Body of pancreas (tissue), 4 donors: ENCODE measurements around the gene SLC40A1. TPM values are rescaled to one million over a fixed set of nuclear protein-coding genes. Genes with fewer than 3 reads are reported as not detected.

Experiments
- ATAC-seq: fragments of 150-250 bp; one replicate; pipeline ENCODE4 v1.9.1; 2016
- DNase-seq, 4 donors: peaks; one replicate each; pipeline ENCODE4 v3.0.0-alpha.2; 2019
- H3K27ac ChIP-seq, 4 donors: fragments of 200-600 bp; sonication (generic); 1 replicate in 3 of 4; 2 replicates in 1 of 4; pipeline versions ENCODE4 v1.5.1 to v1.6.1; 2016 to 2019; ENCODE audit warnings: mild to moderate bottlenecking in 1 of 4, mixed read lengths in 1 of 4, moderate library complexity in 1 of 4
- H3K27me3 ChIP-seq, 2 donors: fragments of 200-600 bp; sonication (generic); one replicate each; pipeline ENCODE4 v1.6.0; 2016; ENCODE audit warnings: mild to moderate bottlenecking in 1 of 2
- H3K36me3 ChIP-seq, 2 donors: fragments of 200-600 bp; sonication (generic); replicated peaks in 1 of 2; 2 replicates each; pipeline ENCODE4 v1.5.1; 2016; ENCODE audit warnings: low read depth in 2 of 2; ENCODE audit not compliant: insufficient read depth in 1 of 2
- H3K4me1 ChIP-seq: fragments of 200-600 bp; sonication (generic); one replicate; pipeline ENCODE4 v1.6.0; 2016
- H3K4me3 ChIP-seq, 2 donors: fragments of 200-600 bp; sonication (generic); 1 replicate in 1 of 2; 2 replicates in 1 of 2; pipeline ENCODE4 v1.5.1; 2016 to 2019
- H3K9me3 ChIP-seq, 3 donors: fragments of 200-600 bp; sonication (generic); 1 replicate in 2 of 3; 2 replicates in 1 of 3; pipeline ENCODE4 v1.5.1; 2016
- CTCF ChIP-seq, 7 experiments: fragments of 450-650 bp in 4 of 7; fragments of 200-600 bp in 3 of 7; sonication (generic) in 3 of 7; IDR thresholded peaks; one replicate each; pipeline ENCODE4 v1.5.1; 2016 to 2019; ENCODE audit warnings: antibody characterized with exemption in 7 of 7
- POLR2A ChIP-seq, 3 donors: fragments of 450-650 bp; IDR thresholded peaks; one replicate each; pipeline ENCODE4 v1.6.1; 2016; ENCODE audit warnings: antibody characterized with exemption in 3 of 3, mild to moderate bottlenecking in 2 of 3
- WGBS, 2 donors: methylation state at CpG; one replicate each; pipeline ENCODE4 v1.1.5; 2017; 5-methylcytosine and 5-hydroxymethylcytosine counted together
- intact Hi-C: fragments of 100-400 bp; cut with DNase I; formaldehyde crosslinking; loops from one replicate; pipeline ENCODE4 v1.15.1; 2023
- total RNA-seq, 2 donors: library from RNA; depleted of rRNA; stranded (reverse); fragments of >200 nt; gene quantifications; one replicate each; pipeline ENCODE4 v1.1.0, GENCODE V29; 2016

SLC40A1 gene
- total RNA-seq, 2 donors from 2014 or later = 30.3 to 61.2 TPM

GRCh38 chr2:189583227-189584198 is 2.9 kb upstream of the SLC40A1 start:
- intact Hi-C loops = no loop called here
- WGBS, 2 donors = 78 to 80% methylated on average over 5 of the region's 5 CpGs

GRCh38 chr2:189582809-189583192 is 2.2 kb upstream of the SLC40A1 start:
- Histone ChIP-seq H3K4me1 (peaks cover 27% of the 10 kb centered on the region), H3K27ac (no peak overlapping the region), H3K4me3 (no peak overlapping the region), H3K27me3 (no peaks in the 10 kb centered on the region), H3K9me3 (no peaks in the 10 kb centered on the region), H3K36me3 (no peaks in the 10 kb centered on the region)
- ATAC-seq (no peak), DNase-seq (no peak)
- TF ChIP-seq CTCF (IDR thresholded peaks at IDR 0.05) (no peak), POLR2A (IDR thresholded peaks at IDR 0.05) (no peak)
- intact Hi-C loops = no loop called here
- 86 to 99% methylated on average over 2 of the region's 2 CpGs for WGBS, 2 donors

More at GRCh38 chr2:189583227-189584198, 2.9 kb upstream of the SLC40A1 start:
- DNase-seq (no peak), ATAC-seq (no peak)
- no peaks in the 10 kb centered on the region for H3K36me3 ChIP-seq
- H3K4me3 ChIP-seq = no peak overlapping the region
- peaks cover 20% of the 10 kb centered on the region for H3K4me1 ChIP-seq
- H3K27ac ChIP-seq = no peak overlapping the region
- TF ChIP-seq CTCF (IDR thresholded peaks at IDR 0.05) (no peak), POLR2A (IDR thresholded peaks at IDR 0.05) (no peak)
- H3K9me3 ChIP-seq = no peaks in the 10 kb centered on the region
- no peaks in the 10 kb centered on the region for H3K27me3 ChIP-seq

- Histone ChIP-seq H3K27ac (peak overlapping the region in 1 of 4 donors; percentile 89), H3K4me3 (no peak overlapping the region), H3K9me3 (no peaks in the 10 kb centered on the region), H3K4me1 (peaks cover 32% of the 10 kb centered on the region), H3K36me3 (no peaks in the 10 kb centered on the region), H3K27me3 (no peaks in the 10 kb centered on the region)
- intact Hi-C loops = no loop called here
- DNase-seq (no peak), ATAC-seq (no peak)
- TF ChIP-seq CTCF (IDR thresholded peaks at IDR 0.05) (no peak), POLR2A (IDR thresholded peaks at IDR 0.05) (no peak)
- WGBS, 2 donors = 80 to 92% methylated on average over 6 of the region's 6 CpGs
Observed at GRCh38 chr2:189582140-189582808, 1.7 kb upstream of the SLC40A1 start.

GRCh38 chr2:189581354-189582139 is 961 bp upstream of the SLC40A1 start:
- peak; percentile 15 for ATAC-seq
- peak overlapping the region; percentile 31 to 94 for H3K4me3 ChIP-seq
- peak overlapping the region; percentile 82 to 95 (median 89) for H3K27ac ChIP-seq
- no peaks in the 10 kb centered on the region for H3K27me3 ChIP-seq
- TF ChIP-seq POLR2A (IDR thresholded peaks at IDR 0.05) = no peak
- TF ChIP-seq CTCF (IDR thresholded peaks at IDR 0.05) = no peak
- intact Hi-C loops = no loop called here
- 13 to 15% methylated on average over 21 to 22 of the region's 22 CpGs for WGBS, 2 donors
- H3K9me3 ChIP-seq = no peaks in the 10 kb centered on the region
- H3K36me3 ChIP-seq = no peaks in the 10 kb centered on the region
- DNase-seq = peak; percentile 41 to 56 (median 52)
- H3K4me1 ChIP-seq = peaks cover 39% of the 10 kb centered on the region
